A549 (cell line): ENCODE results near the gene ELL2. TPM values are rescaled to one million over a fixed set of nuclear protein-coding genes. Genes with fewer than 3 reads are reported as not detected.

Experiments
- ATAC-seq, 2 experiments: fragments of 200-7000 bp in 1 of 2; fragments of >200 bp in 1 of 2; cut with Nextera tagmentation in 1 of 2; cut with Tn5 transposase in 1 of 2; 3 replicates each; pipeline versions ENCODE4 v1.8.0 to v1.9.1; 2018 to 2020; ENCODE audit warnings: mild to moderate bottlenecking in 1 of 2, moderate library complexity in 1 of 2
- CTCF ChIA-PET: fragments of 300-600 bp; sonication (Branson Sonifier 250); formaldehyde crosslinking; extraction: SDS; loops from one replicate; lab custom pipeline; 2021; ENCODE audit warnings: antibody characterized with exemption, inconsistent platforms; lab: Yijun Ruan, JAX
- POLR2A ChIA-PET: fragments of 350-600 bp; formaldehyde crosslinking; extraction: SDS; loops from one replicate; lab custom pipeline; 2021; ENCODE audit warnings: antibody characterized with exemption, inconsistent platforms; lab: Yijun Ruan, JAX
- DNase-seq, 2 experiments: peaks; one replicate each; pipeline versions ENCODE4 v3.0.0 to v3.0.0-alpha.2; 2011 to 2016; ENCODE audit warnings: low read depth in 1 of 2, low spot score in 1 of 2
- FAIRE-seq: peaks from 2 replicates; lab custom pipeline; 2011; peaks lifted over from hg19 to GRCh38; lab: Jason Lieb, UNC
- H3K27ac ChIP-seq, 2 experiments: fragments of >200 bp; sonication (Bioruptor Twin); formaldehyde crosslinking; 3 replicates each; pipeline ENCODE4 v1.5.1; 2016 to 2017
- H3K4me1 ChIP-seq: fragments of >200 bp; sonication (Bioruptor Twin); formaldehyde crosslinking; 3 replicates; pipeline ENCODE4 v1.6.1; 2016
- H3K4me2 ChIP-seq: fragments of >200 bp; sonication (Bioruptor Twin); formaldehyde crosslinking; 3 replicates; pipeline ENCODE4 v1.6.1; 2016
- H3K4me3 ChIP-seq: fragments of >200 bp; sonication (Bioruptor Twin); formaldehyde crosslinking; 3 replicates; pipeline ENCODE4 v1.5.1; 2016
- H3K9me3 ChIP-seq: fragments of >200 bp; sonication (Bioruptor Twin); formaldehyde crosslinking; 3 replicates; pipeline ENCODE4 v1.6.1; 2016
- CHD2 ChIP-seq: fragments of 150-350 bp; IDR thresholded peaks from 2 replicates; pipeline ENCODE4 v1.6.1; 2014; ENCODE audit warnings: low read length; ENCODE audit not compliant: partially characterized antibody
- CHD4 ChIP-seq: fragments of 200-600 bp; sonication (generic); IDR thresholded peaks from 2 replicates; pipeline ENCODE4 v1.6.1; 2016; ENCODE audit warnings: antibody characterized with exemption, mild to moderate bottlenecking, borderline replicate concordance
- EHMT2 ChIP-seq: fragments of 200-600 bp; sonication (generic); IDR thresholded peaks from 2 replicates; pipeline ENCODE4 v1.6.1; 2016; ENCODE audit warnings: antibody characterized with exemption, low read depth, mild to moderate bottlenecking, moderate library complexity
- ELK1 ChIP-seq: fragments of 150-350 bp; IDR thresholded peaks from 2 replicates; pipeline ENCODE4 v1.6.1; 2014; ENCODE audit warnings: low read depth, mild to moderate bottlenecking, low read length
- EP300 ChIP-seq, 2 experiments: fragments of >200 bp; sonication (Bioruptor Twin); formaldehyde crosslinking; IDR thresholded peaks; 2 replicates in 1 of 2; 3 replicates in 1 of 2; pipeline ENCODE4 v1.6.1; 2016 to 2017
- ESRRA ChIP-seq: fragments of 150-350 bp; IDR thresholded peaks from 2 replicates; pipeline ENCODE4 v1.6.1; 2014; ENCODE audit warnings: mild to moderate bottlenecking, low read length, borderline replicate concordance
- FOSB ChIP-seq: fragments of 250-450 bp; sonication (Bioruptor Pico); IDR thresholded peaks from 2 replicates; pipeline ENCODE4 v1.5.0; 2020; ENCODE audit warnings: mild to moderate bottlenecking, moderate library complexity
- FOSL2 ChIP-seq, 2 experiments: fragments of 450-650 bp in 1 of 2; fragments of >200 bp in 1 of 2; sonication (Bioruptor Twin) in 1 of 2; formaldehyde crosslinking; IDR thresholded peaks; 2 replicates each; pipeline versions ENCODE4 v1.5.0 to v1.6.1; 2016 to 2020; ENCODE audit warnings: mild to moderate bottlenecking in 1 of 2, moderate library complexity in 1 of 2
- FOXS1 ChIP-seq: fragments of 250-450 bp; sonication (Bioruptor Pico); IDR thresholded peaks from 2 replicates; pipeline ENCODE4 v1.5.0; 2020; ENCODE audit warnings: mild to moderate bottlenecking, moderate library complexity
- GATA3 ChIP-seq: IDR thresholded peaks from 2 replicates; pipeline ENCODE4 v1.6.1; 2012; ENCODE audit warnings: borderline replicate concordance
- HEYL ChIP-seq: fragments of 250-450 bp; sonication (Bioruptor Pico); IDR thresholded peaks from 2 replicates; pipeline ENCODE4 v1.8.0; 2021; ENCODE audit warnings: mild to moderate bottlenecking, moderate library complexity
- HOXA7 ChIP-seq: fragments of 250-450 bp; sonication (Bioruptor Pico); IDR thresholded peaks from 2 replicates; pipeline ENCODE4 v1.5.0; 2020; ENCODE audit warnings: mild to moderate bottlenecking, moderate library complexity
- HOXB13 ChIP-seq: fragments of 250-450 bp; sonication (Bioruptor Pico); IDR thresholded peaks from 2 replicates; pipeline ENCODE4 v1.5.0; 2020; ENCODE audit warnings: low read depth, mild to moderate bottlenecking, moderate library complexity
- JUN ChIP-seq, 2 experiments: fragments of >200 bp; sonication (Bioruptor Twin); formaldehyde crosslinking; IDR thresholded peaks; 2 replicates in 1 of 2; 3 replicates in 1 of 2; pipeline ENCODE4 v1.6.1; 2016 to 2017
- MAFK ChIP-seq: fragments of 450-650 bp; IDR thresholded peaks from 2 replicates; pipeline ENCODE4 v1.6.1; 2014; ENCODE audit not compliant: partially characterized antibody
- MAX ChIP-seq: IDR thresholded peaks from 2 replicates; pipeline ENCODE4 v1.6.1; 2012
- MAZ ChIP-seq: fragments of 150-350 bp; IDR thresholded peaks from 2 replicates; pipeline ENCODE4 v1.6.1; 2014; ENCODE audit warnings: antibody characterized with exemption, low read depth, low read length, borderline replicate concordance
- MYC ChIP-seq: IDR thresholded peaks from 2 replicates; pipeline ENCODE4 v1.6.1; 2012; ENCODE audit warnings: mild to moderate bottlenecking, inconsistent platforms, low read length, improper control_type of control experiment, borderline replicate concordance
- NPAS2 ChIP-seq: fragments of 250-450 bp; sonication (Bioruptor Pico); IDR thresholded peaks from 2 replicates; pipeline ENCODE4 v1.8.0; 2022; ENCODE audit warnings: mild to moderate bottlenecking, moderate library complexity, borderline replicate concordance
- PBX3 ChIP-seq: IDR thresholded peaks from 2 replicates; pipeline ENCODE4 v1.6.1; 2012
- POLR2A ChIP-seq: IDR thresholded peaks from 2 replicates; pipeline ENCODE4 v1.6.1; 2012; ENCODE audit warnings: mild to moderate bottlenecking, low read length
- RARB ChIP-seq: fragments of 250-450 bp; sonication (Bioruptor Pico); IDR thresholded peaks from 2 replicates; pipeline ENCODE4 v1.8.0; 2021; ENCODE audit warnings: mild to moderate bottlenecking, moderate library complexity
- RCOR1 ChIP-seq: fragments of 150-350 bp; IDR thresholded peaks from 2 replicates; pipeline ENCODE4 v1.6.1; 2014; ENCODE audit warnings: antibody characterized with exemption, low read length, low read depth
- RNF2 ChIP-seq: fragments of 200-600 bp; sonication (generic); IDR thresholded peaks from 2 replicates; pipeline ENCODE4 v1.6.1; 2016; ENCODE audit warnings: low read depth, mild to moderate bottlenecking, antibody characterized with exemption, moderate library complexity, borderline replicate concordance
- SMC3 ChIP-seq: fragments of >200 bp; sonication (Bioruptor Twin); formaldehyde crosslinking; IDR thresholded peaks from 3 replicates; pipeline ENCODE4 v1.6.1; 2018; ENCODE audit warnings: inconsistent platforms
- TP53 ChIP-seq: fragments of 250-450 bp; sonication (Bioruptor Pico); IDR thresholded peaks from 2 replicates; pipeline ENCODE4 v1.5.0; 2021; ENCODE audit warnings: mild to moderate bottlenecking, moderate library complexity
- USF2 ChIP-seq: fragments of 450-650 bp; IDR thresholded peaks from 2 replicates; pipeline ENCODE4 v1.6.1; 2014; ENCODE audit warnings: antibody characterized with exemption
- ZNF302 ChIP-seq: fragments of 250-450 bp; sonication (Bioruptor Pico); IDR thresholded peaks from 2 replicates; pipeline ENCODE4 v1.9.0; 2021; ENCODE audit warnings: inconsistent platforms, mild to moderate bottlenecking, moderate library complexity
- WGBS: methylation state at CpG from one replicate; pipeline ENCODE4 v1.1.6; 2017; ENCODE audit errors: missing lambda C conversion rate; 5-methylcytosine and 5-hydroxymethylcytosine counted together
- polyA plus RNA-seq, 4 experiments: library from polyadenylated mRNA; depleted of rRNA in 3 of 4; stranded (reverse); fragments of >200 nt; fragmentation: RNase III in 1 of 4; extraction: RNeasy Plus Mini Kit Qiagen cat#74134 plus additional on column Dnase treatment in 1 of 4; gene quantifications; 2 replicates in 3 of 4; 3 replicates in 1 of 4; pipeline ENCODE4 v1.2.3, GENCODE V29; 2011 to 2017
- TF ChIP-seq, protein P1 (sequence below): fragments of >200 bp; sonication (Bioruptor Twin); formaldehyde crosslinking; IDR thresholded peaks from 3 replicates; pipeline ENCODE4 v1.5.1; 2016
- TF ChIP-seq, protein P2 (sequence below): fragments of 250-450 bp; sonication (Bioruptor Pico); IDR thresholded peaks from 2 replicates; pipeline ENCODE4 v1.5.0; 2020; ENCODE audit warnings: low read depth, mild to moderate bottlenecking, moderate library complexity

Gene ELL2
- polyA plus RNA-seq, 2 of the 4 experiments (the other 2 are of a cell fraction), result 11.8 to 24.2 TPM

DNA sequence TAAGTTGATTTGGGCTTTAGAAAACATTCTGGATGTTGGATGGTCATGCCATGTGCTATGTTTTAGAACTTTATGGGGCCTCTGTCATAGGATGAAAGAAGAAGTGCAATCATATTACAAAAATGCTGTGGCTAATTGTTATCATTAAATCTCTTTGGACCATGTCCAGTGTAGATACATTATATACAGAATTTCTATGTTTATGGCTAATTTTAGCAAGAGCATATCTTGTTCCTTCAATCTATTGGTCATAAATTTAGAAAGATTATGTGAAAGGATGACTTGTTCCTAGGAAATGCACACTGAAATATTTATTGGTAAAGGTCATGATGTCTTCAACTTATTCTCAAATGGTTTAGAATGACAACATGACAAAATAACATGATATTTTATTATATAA lies 42.4 kb upstream of the ELL2 start (continued):
- no peak for TF ChIP-seq RNF2
- TF ChIP-seq POLR2A, result no peak
- TF ChIP-seq CHD2, result no peak
- TF ChIP-seq EP300 (IDR thresholded peaks at IDR 0.05), result no peak
- TF ChIP-seq, all 56 proteins: peak for 0

DNA sequence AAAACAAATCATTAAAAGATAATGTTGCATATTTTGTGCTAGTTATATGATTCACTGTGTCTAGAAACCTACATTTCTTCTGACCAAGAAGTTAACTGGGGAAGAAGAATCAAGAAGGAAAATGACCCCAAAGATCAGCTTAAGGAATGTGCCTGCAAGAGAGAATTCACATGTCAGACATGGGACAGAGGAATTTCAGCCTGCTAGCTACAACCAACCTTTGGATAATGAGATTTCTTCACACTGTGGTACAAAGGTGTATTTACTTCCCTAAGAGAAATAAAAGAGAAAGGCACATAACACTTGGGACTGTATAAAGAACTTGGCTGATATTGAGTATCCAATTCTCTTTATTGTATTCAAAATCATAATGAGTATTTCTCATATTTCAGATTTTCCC lies 39.6 kb upstream of the ELL2 start:
- TF ChIP-seq CHD4 (no peak), MAFK (no peak), HEYL (no peak), RNF2 (no peak), EHMT2 (no peak), SMC3 (no peak), RCOR1 (no peak), ESRRA (no peak), ELK1 (no peak), TP53 (CRISPR knock-in tag) (no peak), GATA3 (no peak), RARB (CRISPR knock-in tag) (no peak), MYC (no peak), NPAS2 (CRISPR knock-in tag) (no peak), ZNF302 (no peak), HOXA7 (CRISPR knock-in tag) (no peak), HOXB13 (CRISPR knock-in tag) (no peak), EP300 (IDR thresholded peaks at IDR 0.05) (no peak)
- TF ChIP-seq, protein P1, sequence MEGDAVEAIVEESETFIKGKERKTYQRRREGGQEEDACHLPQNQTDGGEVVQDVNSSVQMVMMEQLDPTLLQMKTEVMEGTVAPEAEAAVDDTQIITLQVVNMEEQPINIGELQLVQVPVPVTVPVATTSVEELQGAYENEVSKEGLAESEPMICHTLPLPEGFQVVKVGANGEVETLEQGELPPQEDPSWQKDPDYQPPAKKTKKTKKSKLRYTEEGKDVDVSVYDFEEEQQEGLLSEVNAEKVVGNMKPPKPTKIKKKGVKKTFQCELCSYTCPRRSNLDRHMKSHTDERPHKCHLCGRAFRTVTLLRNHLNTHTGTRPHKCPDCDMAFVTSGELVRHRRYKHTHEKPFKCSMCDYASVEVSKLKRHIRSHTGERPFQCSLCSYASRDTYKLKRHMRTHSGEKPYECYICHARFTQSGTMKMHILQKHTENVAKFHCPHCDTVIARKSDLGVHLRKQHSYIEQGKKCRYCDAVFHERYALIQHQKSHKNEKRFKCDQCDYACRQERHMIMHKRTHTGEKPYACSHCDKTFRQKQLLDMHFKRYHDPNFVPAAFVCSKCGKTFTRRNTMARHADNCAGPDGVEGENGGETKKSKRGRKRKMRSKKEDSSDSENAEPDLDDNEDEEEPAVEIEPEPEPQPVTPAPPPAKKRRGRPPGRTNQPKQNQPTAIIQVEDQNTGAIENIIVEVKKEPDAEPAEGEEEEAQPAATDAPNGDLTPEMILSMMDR, result no peak
- TF ChIP-seq, protein P2, sequence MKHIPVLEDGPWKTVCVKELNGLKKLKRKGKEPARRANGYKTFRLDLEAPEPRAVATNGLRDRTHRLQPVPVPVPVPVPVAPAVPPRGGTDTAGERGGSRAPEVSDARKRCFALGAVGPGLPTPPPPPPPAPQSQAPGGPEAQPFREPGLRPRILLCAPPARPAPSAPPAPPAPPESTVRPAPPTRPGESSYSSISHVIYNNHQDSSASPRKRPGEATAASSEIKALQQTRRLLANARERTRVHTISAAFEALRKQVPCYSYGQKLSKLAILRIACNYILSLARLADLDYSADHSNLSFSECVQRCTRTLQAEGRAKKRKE (CRISPR knock-in tag), result no peak
- DNase-seq (no peak), ATAC-seq (no peak), FAIRE-seq (no peak)
- POLR2A ChIA-PET, result no interaction called here
- H3K27ac ChIP-seq, result no peak overlapping the region
- H3K4me3 ChIP-seq, result no peak overlapping the region
- 0 out of 3 replicates have a peak, but pooled peaks cover 2% of the 10 kb centered on the region for H3K9me3 ChIP-seq
- CTCF ChIA-PET, result no interaction called here
- H3K4me1 ChIP-seq, result no peaks in the 10 kb centered on the region
- H3K4me2 ChIP-seq, result no peak overlapping the region

DNA sequence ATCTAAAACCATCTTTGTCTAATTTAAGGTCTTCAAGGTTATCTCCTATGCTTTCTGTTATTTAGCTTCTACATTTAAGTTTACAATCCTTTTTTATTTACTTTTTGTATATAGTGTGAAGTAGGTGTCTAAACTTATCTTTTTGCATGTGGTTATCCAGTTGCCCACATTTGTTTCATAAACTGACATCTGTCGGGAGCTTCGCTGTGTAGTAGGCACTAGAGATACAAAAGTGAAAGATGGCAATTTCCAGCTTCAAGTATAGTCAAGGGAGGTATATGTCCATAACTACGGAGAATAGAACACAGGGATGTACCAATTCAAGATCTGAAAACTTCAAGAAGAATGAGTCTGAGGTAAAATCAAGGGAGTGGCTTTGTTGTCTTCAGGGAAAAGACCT lies 38.7 kb upstream of the ELL2 start:
- Histone ChIP-seq H3K4me3 (no peak overlapping the region), H3K4me1 (no peaks in the 10 kb centered on the region), H3K4me2 (no peak overlapping the region), H3K9me3 (0 out of 3 replicates have a peak, but pooled peaks cover 2% of the 10 kb centered on the region), H3K27ac (no peak overlapping the region)
- ATAC-seq (no peak), DNase-seq (no peak), FAIRE-seq (no peak)
- POLR2A ChIA-PET, result no interaction called here
- 85% methylated on average over 3 of the region's 3 CpGs for WGBS
- TF ChIP-seq RNF2 (no peak), MAX (no peak), JUN (IDR thresholded peaks at IDR 0.05) (no peak), FOXS1 (CRISPR knock-in tag) (no peak), PBX3 (no peak), FOSL2 (IDR thresholded peaks at IDR 0.05) (no peak), FOSL2 (CRISPR knock-in tag; IDR thresholded peaks at IDR 0.05) (no peak), FOSB (CRISPR knock-in tag) (no peak), ESRRA (no peak), USF2 (no peak), MAZ (no peak)
- TF ChIP-seq, all 56 proteins: peak for 0
- CTCF ChIA-PET, result no interaction called here
